Measurements from ENCODE around the gene SLC17A5.

GRCh38 chr6:73558624-73559398, 95.0 kb downstream of the SLC17A5 start:
- no peak for TF ChIP-seq CTCF (IDR thresholded peaks at IDR 0.05; ENCODE audit: borderline replicate concordance, extremely low read depth, low read length, poor library complexity, severe bottlenecking)
- no peak for TF ChIP-seq EZH2 (IDR thresholded peaks at IDR 0.05; ENCODE audit: borderline replicate concordance, low read depth, low read length, severe bottlenecking)
